Spinal cord (tissue), 4 donors: ENCODE results near the gene MACIR. TPM values are rescaled to one million over a fixed set of nuclear protein-coding genes. Genes with fewer than 3 reads are reported as not detected.

ENCODE experiments used
- polyA plus RNA-seq, 2 donors: library from polyadenylated mRNA; unstranded; fragments of 120-200 nt; gene quantifications; one replicate each; pipeline ENCODE4 v1.2.1, GENCODE V29; 2013; ENCODE audit not compliant: insufficient read length in 2 of 2
- total RNA-seq, 2 donors: library from RNA; depleted of rRNA in 1 of 2; stranded (reverse); fragments of 120-200 nt in 1 of 2; fragments of >200 nt in 1 of 2; gene quantifications; one replicate each; pipeline versions ENCODE4 v1.2.3 to v1.2.4, GENCODE V29; 2013 to 2014

Gene MACIR
- total and polyA plus RNA-seq, 4 donors, result 22.2 to 48.7 (median 37.0) TPM

Other genes with a start within 250 kb of the MACIR start
- gene GIN1, start 138.6 kb upstream of the MACIR start, total RNA-seq, result 10 to 100 TPM; 13.6 to 15.3 TPM
- 10 to 100 TPM in 1 of 2 donors, 1 to 10 TPM in 1; 9.8 to 10.6 TPM for gene GIN1, start 138.6 kb upstream of the MACIR start, polyA plus RNA-seq
- 100 to 1,000 TPM in 1 of 2 donors, 10 to 100 TPM in 1; 90.6 to 133 TPM for gene PPIP5K2, start 138.5 kb upstream of the MACIR start, total RNA-seq
- gene PPIP5K2, start 138.5 kb upstream of the MACIR start, polyA plus RNA-seq, result 10 to 100 TPM; 62.3 to 89.6 TPM